ENCODE measurements around the gene CATSPER2. TPM values are rescaled to one million over a fixed set of nuclear protein-coding genes. Genes with fewer than 3 reads are reported as not detected.
"Not testable (repeated sequence)": the region's sequence is repeated elsewhere in the genome, so short reads cannot be mapped to it uniquely, and the experiment has no call there.

The CATSPER2 gene
- polyA plus RNA-seq, 1 donor from 2014 or later = 4.5 TPM

GRCh38 chr15:43663333-43663732 lies 14.7 kb upstream of the CATSPER2 start:
- not testable (repeated sequence) for H3K79me2 ChIP-seq (replicated peaks; ENCODE audit: insufficient read depth, low read length); H3K9me2 ChIP-seq (ENCODE audit: insufficient read depth, low read length); H3K36me3 ChIP-seq (ENCODE audit: insufficient read depth, low read length); H3K27me3 ChIP-seq (ENCODE audit: insufficient read depth, low read depth, low read length); H4K20me1 ChIP-seq (ENCODE audit: insufficient read depth); H3K9ac ChIP-seq (ENCODE audit: low read length); H3F3A ChIP-seq (ENCODE audit: insufficient read depth, low read length, poor library complexity, severe bottlenecking); H2AFZ ChIP-seq (ENCODE audit: low read depth, low read length); H3K4me2 ChIP-seq (ENCODE audit: low read length); H3K27ac ChIP-seq (ENCODE audit: low read length); H3K9me3 ChIP-seq (ENCODE audit: low read length); H3K4me3 ChIP-seq (ENCODE audit: low read length)

DNA sequence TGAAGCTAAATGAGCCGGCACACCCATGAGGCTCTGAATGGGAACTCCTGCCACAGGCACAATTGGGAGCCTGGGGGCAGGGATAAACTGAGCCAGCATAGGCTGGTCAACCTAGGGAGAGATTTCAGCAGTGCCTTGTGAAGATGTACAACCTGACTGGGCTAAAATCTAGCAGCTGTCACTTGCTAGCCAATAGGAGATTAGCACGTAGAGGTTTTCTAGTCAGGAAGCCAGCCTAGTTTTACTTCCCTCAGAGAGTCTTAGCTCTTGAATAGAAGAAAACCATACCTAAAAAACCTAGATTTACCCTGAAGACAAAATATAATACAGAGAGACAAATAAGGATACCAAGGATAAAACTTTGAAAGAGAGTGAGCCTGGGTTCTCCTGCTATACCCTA lies 13.6 kb upstream of the CATSPER2 start:
- H3K79me2 ChIP-seq (replicated peaks; ENCODE audit: insufficient read depth, low read length); H3K4me3 ChIP-seq (ENCODE audit: low read length); H3K4me2 ChIP-seq (ENCODE audit: low read length); H3K9ac ChIP-seq (ENCODE audit: low read length); H3K36me3 ChIP-seq (ENCODE audit: insufficient read depth, low read length); H4K20me1 ChIP-seq (ENCODE audit: insufficient read depth); H3K27ac ChIP-seq (ENCODE audit: low read length); H3K27me3 ChIP-seq (ENCODE audit: insufficient read depth, low read depth, low read length); H3K9me2 ChIP-seq (ENCODE audit: insufficient read depth, low read length); H3K9me3 ChIP-seq (ENCODE audit: low read length); H3F3A ChIP-seq (ENCODE audit: insufficient read depth, low read length, poor library complexity, severe bottlenecking); H2AFZ ChIP-seq (ENCODE audit: low read depth, low read length): not testable (repeated sequence)

DNA sequence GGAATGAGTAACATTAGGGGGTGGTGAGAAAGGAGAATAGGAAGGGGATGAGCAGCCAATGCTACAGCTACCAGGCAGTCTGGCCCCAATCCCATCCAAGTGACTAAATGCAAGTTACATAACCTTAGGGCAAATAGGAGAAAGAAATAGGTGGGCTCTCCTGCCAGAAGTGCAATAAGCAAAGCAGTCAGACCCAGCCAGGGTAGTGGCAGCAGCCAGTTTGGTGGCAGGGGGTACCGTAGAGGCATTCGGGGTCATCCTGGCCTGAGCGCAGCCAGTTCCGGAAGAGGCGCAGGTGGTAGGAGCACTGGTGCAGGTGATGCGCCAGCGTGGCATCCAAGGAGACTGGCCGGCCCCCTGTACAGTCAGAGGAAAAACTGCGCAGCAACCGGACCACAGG lies 11.1 kb upstream of the CATSPER2 start:
- H3K36me3 ChIP-seq (ENCODE audit: insufficient read depth, low read length); H3K4me2 ChIP-seq (ENCODE audit: low read length); H3K27me3 ChIP-seq (ENCODE audit: insufficient read depth, low read depth, low read length); H3K9me2 ChIP-seq (ENCODE audit: insufficient read depth, low read length); H3K4me3 ChIP-seq (ENCODE audit: low read length); H3K9me3 ChIP-seq (ENCODE audit: low read length); H3K9ac ChIP-seq (ENCODE audit: low read length); H3F3A ChIP-seq (ENCODE audit: insufficient read depth, low read length, poor library complexity, severe bottlenecking); H3K27ac ChIP-seq (ENCODE audit: low read length); H3K79me2 ChIP-seq (replicated peaks; ENCODE audit: insufficient read depth, low read length); H2AFZ ChIP-seq (ENCODE audit: low read depth, low read length); H4K20me1 ChIP-seq (ENCODE audit: insufficient read depth): not testable (repeated sequence)

- H3K9me3 ChIP-seq (ENCODE audit: low read length); H3K27me3 ChIP-seq (ENCODE audit: insufficient read depth, low read depth, low read length); H3K9ac ChIP-seq (ENCODE audit: low read length); H3K4me3 ChIP-seq (ENCODE audit: low read length); H3K4me2 ChIP-seq (ENCODE audit: low read length); H3K27ac ChIP-seq (ENCODE audit: low read length); H3K79me2 ChIP-seq (replicated peaks; ENCODE audit: insufficient read depth, low read length); H4K20me1 ChIP-seq (ENCODE audit: insufficient read depth); H3K36me3 ChIP-seq (ENCODE audit: insufficient read depth, low read length); H3F3A ChIP-seq (ENCODE audit: insufficient read depth, low read length, poor library complexity, severe bottlenecking); H3K9me2 ChIP-seq (ENCODE audit: insufficient read depth, low read length); H2AFZ ChIP-seq (ENCODE audit: low read depth, low read length): not testable (repeated sequence)
These were observed 834 bp upstream of the CATSPER2 start for GRCh38 chr15:43649430-43649926.

DNA sequence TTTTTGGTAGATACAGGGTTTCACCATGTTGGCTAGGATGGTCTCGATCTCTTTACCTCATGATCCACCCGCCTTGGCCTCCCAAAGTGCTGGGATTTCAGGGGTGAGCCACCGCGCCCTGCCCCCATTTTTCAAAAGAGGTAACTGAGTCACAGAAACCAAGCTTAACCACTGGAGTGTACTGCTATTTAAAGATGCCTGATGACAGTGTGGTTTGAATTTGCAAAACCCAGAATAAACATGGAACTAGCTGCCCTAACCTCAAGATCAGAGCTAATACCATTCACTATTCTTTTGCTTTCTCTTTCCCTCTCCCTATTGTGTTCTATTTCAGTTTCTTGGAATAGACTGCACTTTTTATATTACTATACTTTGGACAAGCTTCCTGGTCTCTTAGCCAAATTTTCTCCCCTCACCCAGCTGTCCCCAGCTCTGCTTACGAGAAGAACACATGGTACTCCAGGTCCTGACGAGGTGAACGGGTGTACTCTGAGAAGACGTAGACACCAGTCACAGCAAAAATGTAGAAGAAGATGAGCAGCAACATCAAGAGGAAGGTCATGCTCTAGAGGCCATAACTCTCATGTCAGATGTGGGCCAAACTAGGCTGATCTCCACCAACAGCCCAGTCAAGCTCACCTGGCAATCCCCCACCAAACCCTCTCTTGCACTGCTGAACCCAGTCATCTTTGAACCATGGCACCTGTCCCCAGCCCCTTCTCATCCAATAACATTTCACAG lies 10.0 kb downstream of the CATSPER2 start:
- H3K9me2 ChIP-seq (ENCODE audit: insufficient read depth, low read length); H3K4me3 ChIP-seq (ENCODE audit: low read length); H3K9me3 ChIP-seq (ENCODE audit: low read length); H3K79me2 ChIP-seq (replicated peaks; ENCODE audit: insufficient read depth, low read length); H4K20me1 ChIP-seq (ENCODE audit: insufficient read depth); H2AFZ ChIP-seq (ENCODE audit: low read depth, low read length); H3K9ac ChIP-seq (ENCODE audit: low read length); H3F3A ChIP-seq (ENCODE audit: insufficient read depth, low read length, poor library complexity, severe bottlenecking); H3K36me3 ChIP-seq (ENCODE audit: insufficient read depth, low read length); H3K4me2 ChIP-seq (ENCODE audit: low read length); H3K27ac ChIP-seq (ENCODE audit: low read length); H3K27me3 ChIP-seq (ENCODE audit: insufficient read depth, low read depth, low read length): not testable (repeated sequence)

- H3K79me2 ChIP-seq (replicated peaks; ENCODE audit: insufficient read depth, low read length); H3K27me3 ChIP-seq (ENCODE audit: insufficient read depth, low read depth, low read length); H3K4me2 ChIP-seq (ENCODE audit: low read length); H3K27ac ChIP-seq (ENCODE audit: low read length); H3F3A ChIP-seq (ENCODE audit: insufficient read depth, low read length, poor library complexity, severe bottlenecking); H3K9me3 ChIP-seq (ENCODE audit: low read length); H3K9me2 ChIP-seq (ENCODE audit: insufficient read depth, low read length); H4K20me1 ChIP-seq (ENCODE audit: insufficient read depth); H3K36me3 ChIP-seq (ENCODE audit: insufficient read depth, low read length); H3K4me3 ChIP-seq (ENCODE audit: low read length); H3K9ac ChIP-seq (ENCODE audit: low read length); H2AFZ ChIP-seq (ENCODE audit: low read depth, low read length): not testable (repeated sequence)
These were observed 21.7 kb downstream of the CATSPER2 start for GRCh38 chr15:43626937-43627336.

All from neural cell (in vitro differentiated cells).